B cell (primary cell): ENCODE measurements around the gene NFATC2. TPM values are rescaled to one million over a fixed set of nuclear protein-coding genes. Genes with fewer than 3 reads are reported as not detected.

Experiments
- ATAC-seq: fragments of 200-7000 bp; cut with Tn5 transposase; one replicate; pipeline ENCODE4 v1.10.0; 2021; ENCODE audit warnings: low read depth, mild to moderate bottlenecking, moderate number of reproducible peaks, moderate library complexity
- CTCF ChIA-PET: fragments of 350-600 bp; sonication (Branson Sonifier 250); formaldehyde crosslinking; loops from one replicate; lab custom pipeline; 2021; ENCODE audit warnings: antibody characterized with exemption, inconsistent platforms; lab: Charles Lee
- POLR2A ChIA-PET: fragments of 350-600 bp; sonication (Branson Sonifier 250); formaldehyde crosslinking; loops from one replicate; lab custom pipeline; 2021; ENCODE audit warnings: antibody characterized with exemption; lab: Charles Lee
- DNase-seq: peaks from one replicate; pipeline ENCODE4 v3.0.0; 2013
- H2AFZ ChIP-seq: 2 replicates; pipeline ENCODE4 v1.6.1; 2012; ENCODE audit warnings: mild to moderate bottlenecking, low read depth, low read length; ENCODE audit not compliant: insufficient read depth, poor library complexity, severe bottlenecking
- H3K27ac ChIP-seq, 2 donors: 1 replicate in 1 of 2; 2 replicates in 1 of 2; pipeline ENCODE4 v1.5.1; 2012 to 2013; ENCODE audit warnings: low read length in 2 of 2, mild to moderate bottlenecking in 2 of 2, moderate library complexity in 1 of 2
- H3K27me3 ChIP-seq, 4 experiments: fragments of 200-600 bp in 1 of 4; sonication (generic) in 1 of 4; replicated peaks in 1 of 4; 1 replicate in 2 of 4; 2 replicates in 2 of 4; pipeline versions ENCODE4 v1.6.1 to v1.7.0; 2013 to 2016; ENCODE audit warnings: low read length in 3 of 4, mild to moderate bottlenecking in 2 of 4, mixed read lengths in 1 of 4, moderate library complexity in 1 of 4; ENCODE audit not compliant: insufficient read depth in 4 of 4, control insufficient read depth in 3 of 4; ENCODE audit errors: control extremely low read depth in 1 of 4
- H3K36me3 ChIP-seq, 2 experiments: replicated peaks in 1 of 2; 1 replicate in 1 of 2; 2 replicates in 1 of 2; pipeline versions ENCODE4 v1.6.1 to v1.7.1; 2013; ENCODE audit warnings: low read length in 1 of 2; ENCODE audit not compliant: insufficient read depth in 2 of 2, control insufficient read depth in 1 of 2; ENCODE audit errors: control extremely low read depth in 1 of 2, extremely low read depth in 1 of 2
- H3K4me1 ChIP-seq, 2 donors: fragments of 200-600 bp in 1 of 2; sonication (generic) in 1 of 2; 1 replicate in 1 of 2; 2 replicates in 1 of 2; pipeline versions ENCODE4 v1.5.1 to v1.6.1; 2013 to 2017; ENCODE audit warnings: low read length in 2 of 2; ENCODE audit not compliant: control insufficient read depth in 2 of 2, insufficient read depth in 2 of 2
- H3K4me2 ChIP-seq: replicated peaks from 2 replicates; pipeline ENCODE3; 2012; ENCODE audit warnings: mild to moderate bottlenecking, low read depth, low read length; ENCODE audit not compliant: poor library complexity, severe bottlenecking
- H3K4me3 ChIP-seq, 5 experiments: fragments of 200-600 bp in 1 of 5; sonication (generic) in 1 of 5; 1 replicate in 3 of 5; 2 replicates in 2 of 5; pipeline versions ENCODE4 v1.5.1 to v1.7.0; 2011 to 2016; ENCODE audit warnings: low read length in 4 of 5, mild to moderate bottlenecking in 4 of 5, low read depth in 2 of 5, control low read depth in 1 of 5, moderate library complexity in 1 of 5; ENCODE audit not compliant: insufficient read depth in 1 of 5; ENCODE audit errors: control extremely low read depth in 1 of 5, extremely low read depth in 1 of 5
- H3K79me2 ChIP-seq: fragments of 200-600 bp; sonication (generic); one replicate; pipeline ENCODE4 v1.6.0; 2016; ENCODE audit warnings: low read length; ENCODE audit not compliant: control insufficient read depth, insufficient read depth
- H3K9ac ChIP-seq: fragments of 200-600 bp; sonication (generic); 2 replicates; pipeline ENCODE4 v1.6.1; 2017; ENCODE audit warnings: mild to moderate bottlenecking, low read length, moderate library complexity
- H3K9me3 ChIP-seq, 3 donors: one replicate each; pipeline versions ENCODE4 v1.6.1 to v1.7.1; 2013; ENCODE audit warnings: low read length in 2 of 3; ENCODE audit not compliant: control insufficient read depth in 2 of 3, insufficient read depth in 1 of 3; ENCODE audit errors: control extremely low read depth in 1 of 3
- H4K20me1 ChIP-seq: 2 replicates; pipeline ENCODE4 v1.6.0; 2012; ENCODE audit warnings: mild to moderate bottlenecking, low read length; ENCODE audit not compliant: insufficient read depth, control insufficient read depth, poor library complexity, severe bottlenecking
- H3K27ac Mint-ChIP-seq: one replicate; pipeline ENCODE4 v1.8.0; 2021; ENCODE audit warnings: mixed read lengths
- H3K27me3 Mint-ChIP-seq: one replicate; pipeline ENCODE4 v1.8.0; 2021; ENCODE audit warnings: mixed read lengths
- H3K4me1 Mint-ChIP-seq: one replicate; pipeline ENCODE4 v1.8.0; 2021; ENCODE audit warnings: mixed read lengths
- H3K4me3 Mint-ChIP-seq: one replicate; pipeline ENCODE4 v1.8.0; 2021; ENCODE audit warnings: mixed read lengths
- H3K9me3 Mint-ChIP-seq: one replicate; pipeline ENCODE4 v1.8.0; 2022; ENCODE audit warnings: mixed read lengths; ENCODE audit not compliant: insufficient read depth
- CTCF ChIP-seq: fragments of 200-600 bp; IDR thresholded peaks from one replicate; pipeline ENCODE4 v1.8.0; 2022; ENCODE audit warnings: antibody characterized with exemption, mild to moderate bottlenecking
- EZH2 ChIP-seq: IDR thresholded peaks from 2 replicates; pipeline ENCODE4 v1.6.1; 2012; ENCODE audit warnings: borderline replicate concordance, low read depth, mild to moderate bottlenecking, moderate library complexity, low read length; ENCODE audit not compliant: insufficient read depth, poor library complexity, severe bottlenecking
- WGBS: methylation state at CpG from one replicate; pipeline ENCODE4 v1.1.5; 2013; ENCODE audit warnings: missing lambda C conversion rate; ENCODE audit not compliant: insufficient coverage; 5-methylcytosine and 5-hydroxymethylcytosine counted together
- intact Hi-C: fragments of 100-400 bp; cut with micrococcal nuclease; formaldehyde crosslinking; loops from one replicate; pipeline ENCODE4 v1.10.0; 2022
- polyA plus RNA-seq: library from polyadenylated mRNA; depleted of rRNA; stranded (reverse); fragments of >200 nt; gene quantifications from 2 replicates; pipeline ENCODE4 v1.2.3, GENCODE V29; 2012
- total RNA-seq, 2 donors: library from RNA; stranded (reverse); fragments of 120-200 nt in 1 of 2; gene quantifications; 1 replicate in 1 of 2; 2 replicates in 1 of 2; pipeline versions ENCODE4 v1.2.3 to v1.2.4, GENCODE V29; 2013 to 2022

Gene NFATC2
- total and polyA plus RNA-seq, 2 donors (not counting 1 experiment from before 2014, with no cell fraction given) = 10.1 to 38.0 TPM

GRCh38 chr20:51357543-51357942, 185.0 kb downstream of the NFATC2 start:
- ChIA-PET CTCF (no interaction called here), POLR2A (no interaction called here)
- ATAC-seq (no peak), DNase-seq (no peak)
- H3K9me3 Mint-ChIP-seq = no peaks in the 10 kb centered on the region
- no peak overlapping the region for H3K27ac Mint-ChIP-seq
- no peak overlapping the region for H2AFZ ChIP-seq
- no peak overlapping the region for H3K4me3 Mint-ChIP-seq
- H3K4me1 Mint-ChIP-seq = no peaks in the 10 kb centered on the region
- H3K27me3 ChIP-seq = peaks cover 0 to 12% (median 0%) of the 10 kb centered on the region in 4 experiments
- H3K36me3 ChIP-seq = no peaks in the 10 kb centered on the region
- H4K20me1 ChIP-seq = no peaks in the 10 kb centered on the region
- H3K27me3 Mint-ChIP-seq = peaks cover 15% of the 10 kb centered on the region
- H3K79me2 ChIP-seq = no peaks in the 10 kb centered on the region
- 100% methylated on average over 1 of the region's 1 CpG for WGBS
- H3K4me2 ChIP-seq = no peak overlapping the region
- no peak for TF ChIP-seq EZH2
- no peak for TF ChIP-seq CTCF
- intact Hi-C loops = no loop called here
- H3K27ac ChIP-seq = no peak overlapping the region
- no peaks in the 10 kb centered on the region for H3K4me1 ChIP-seq
- no peak overlapping the region for H3K9ac ChIP-seq
- H3K4me3 ChIP-seq = no peak overlapping the region
- H3K9me3 ChIP-seq = no peaks in the 10 kb centered on the region

- peaks cover 15% of the 10 kb centered on the region for H3K27me3 Mint-ChIP-seq
- no peak overlapping the region for H3K4me3 Mint-ChIP-seq
- intact Hi-C loops = no loop called here
- ChIA-PET POLR2A (no interaction called here), CTCF (no interaction called here)
- 100% methylated on average over 1 of the region's 3 CpGs for WGBS
- H2AFZ ChIP-seq = no peak overlapping the region
- no peaks in the 10 kb centered on the region for H3K79me2 ChIP-seq
- ATAC-seq (no peak), DNase-seq (no peak)
- H3K9me3 ChIP-seq = no peaks in the 10 kb centered on the region
- no peak for TF ChIP-seq CTCF
- no peak for TF ChIP-seq EZH2
- H3K4me1 Mint-ChIP-seq = no peaks in the 10 kb centered on the region
- no peak overlapping the region for H3K27ac Mint-ChIP-seq
- no peaks in the 10 kb centered on the region for H3K9me3 Mint-ChIP-seq
- H3K9ac ChIP-seq = no peak overlapping the region
- no peak overlapping the region for H3K27ac ChIP-seq
- H3K4me1 ChIP-seq = no peaks in the 10 kb centered on the region
- H3K27me3 ChIP-seq = peaks cover 0 to 12% (median 0%) of the 10 kb centered on the region in 4 experiments
- H3K4me2 ChIP-seq = no peak overlapping the region
- H3K4me3 ChIP-seq = no peak overlapping the region
- no peaks in the 10 kb centered on the region for H4K20me1 ChIP-seq
- H3K36me3 ChIP-seq = no peaks in the 10 kb centered on the region
Measured at GRCh38 chr20:51356871-51357270, 185.6 kb downstream of the NFATC2 start.
